Effector memory CD8-positive, alpha-beta T cell (primary cell): ENCODE results near the gene SDHC.

ENCODE experiments used
- ATAC-seq: fragments of 150-1000 bp; cut with Tn5 transposase; replicated peaks from 2 replicates; pipeline ENCODE4 v1.10.0; 2021; ENCODE audit warnings: mild to moderate bottlenecking, moderate library complexity
- DNase-seq, 3 experiments: peaks; one replicate each; pipeline ENCODE4 v3.0.0; 2021
- H3K27ac Mint-ChIP-seq, 2 donors: one replicate each; pipeline ENCODE4 v1.8.0; 2022; ENCODE audit warnings: mild to moderate bottlenecking in 2 of 2, mixed read lengths in 2 of 2, moderate library complexity in 2 of 2
- H3K27me3 Mint-ChIP-seq, 2 donors: one replicate each; pipeline ENCODE4 v1.8.0; 2022; ENCODE audit warnings: mixed read lengths in 2 of 2
- H3K36me3 Mint-ChIP-seq: one replicate; pipeline ENCODE4 v1.8.0; 2022; ENCODE audit warnings: mild to moderate bottlenecking, moderate library complexity, mixed read lengths; ENCODE audit not compliant: insufficient read depth
- H3K4me1 Mint-ChIP-seq, 2 donors: one replicate each; pipeline ENCODE4 v1.8.0; 2022; ENCODE audit warnings: low read depth in 2 of 2, mixed read lengths in 2 of 2
- H3K4me3 Mint-ChIP-seq, 2 donors: one replicate each; pipeline ENCODE4 v1.8.0; 2022; ENCODE audit warnings: mild to moderate bottlenecking in 2 of 2, mixed read lengths in 2 of 2, moderate library complexity in 2 of 2
- H3K9me3 Mint-ChIP-seq, 2 donors: one replicate each; pipeline ENCODE4 v1.8.0; 2022; ENCODE audit warnings: mixed read lengths in 2 of 2
- total RNA-seq, 9 experiments: gene quantifications; one replicate each; lab custom pipeline; 2026; lab: John Stamatoyannopoulos, UW

SDHC gene
- total RNA-seq: 16.8 to 34.1 (median 20.9) reads per million in 9 experiments

GRCh38 chr1:161314201-161314981 lies at the start of gene SDHC:
Gene SDHC (plus strand): TSS chr1:161314381. CDS start chr1:161314406, 25 bp downstream.
- Mint-ChIP-seq H3K36me3 (peaks cover 16% of the 10 kb centered on the region), H3K4me3 (peak within 1 kb of the TSS; percentile 93 to 95), H3K27me3 (no peaks in the 10 kb centered on the region), H3K4me1 (peaks cover 17 to 25% of the 10 kb centered on the region in 2 donors), H3K9me3 (no peaks in the 10 kb centered on the region), H3K27ac (peak within 1 kb of the TSS; percentile 99)
- ATAC-seq: peak; percentile 98
- DNase-seq: peak; percentile 87 to 90 (median 89)

- H3K27me3 Mint-ChIP-seq: peaks cover 46 to 56% of the 10 kb centered on the region in 2 donors
- no peaks in the 10 kb centered on the region for H3K4me1 Mint-ChIP-seq
- no peaks in the 10 kb centered on the region for H3K36me3 Mint-ChIP-seq
- ATAC-seq (no peak), DNase-seq (no peak)
- no peak overlapping the region for H3K27ac Mint-ChIP-seq
- H3K4me3 Mint-ChIP-seq: no peak overlapping the region
- H3K9me3 Mint-ChIP-seq: no peaks in the 10 kb centered on the region
These were observed 48.9 kb upstream of the SDHC start for GRCh38 chr1:161265305-161265704.

- Mint-ChIP-seq H3K4me3 (no peak overlapping the region), H3K4me1 (no peaks in the 10 kb centered on the region)
These were observed 48.0 kb upstream of the SDHC start for GRCh38 chr1:161266202-161266601.

GRCh38 chr1:161266836-161267235 lies 47.3 kb upstream of the SDHC start:
- no peak for DNase-seq
- no peaks in the 10 kb centered on the region for H3K9me3 Mint-ChIP-seq
- H3K27me3 Mint-ChIP-seq: peaks cover 36 to 46% of the 10 kb centered on the region in 2 donors

More at GRCh38 chr1:161266202-161266601, 48.0 kb upstream of the SDHC start:
- H3K9me3 Mint-ChIP-seq: no peaks in the 10 kb centered on the region
- DNase-seq (no peak), ATAC-seq (no peak)
- H3K36me3 Mint-ChIP-seq: no peaks in the 10 kb centered on the region
- H3K27ac Mint-ChIP-seq: no peak overlapping the region
- peaks cover 37 to 47% of the 10 kb centered on the region in 2 donors for H3K27me3 Mint-ChIP-seq

GRCh38 chr1:161267321-161267720 lies 46.9 kb upstream of the SDHC start:
- H3K4me1 Mint-ChIP-seq: no peaks in the 10 kb centered on the region
- DNase-seq (no peak), ATAC-seq (no peak)
- no peaks in the 10 kb centered on the region for H3K36me3 Mint-ChIP-seq
- H3K27me3 Mint-ChIP-seq: peaks cover 33 to 46% of the 10 kb centered on the region in 2 donors
- no peak overlapping the region for H3K4me3 Mint-ChIP-seq
- H3K9me3 Mint-ChIP-seq: no peaks in the 10 kb centered on the region
- no peak overlapping the region for H3K27ac Mint-ChIP-seq

More at GRCh38 chr1:161266836-161267235, 47.3 kb upstream of the SDHC start:
- Mint-ChIP-seq H3K36me3 (no peaks in the 10 kb centered on the region), H3K27ac (no peak overlapping the region), H3K4me1 (no peaks in the 10 kb centered on the region), H3K4me3 (no peak overlapping the region)
- no peak for ATAC-seq

GRCh38 chr1:161273402-161273801 lies 40.8 kb upstream of the SDHC start:
- DNase-seq (no peak), ATAC-seq (no peak)
- no peak overlapping the region for H3K4me3 Mint-ChIP-seq
- no peaks in the 10 kb centered on the region for H3K36me3 Mint-ChIP-seq
- H3K27ac Mint-ChIP-seq: no peak overlapping the region
- peaks cover 33 to 36% of the 10 kb centered on the region in 2 donors for H3K27me3 Mint-ChIP-seq
- H3K9me3 Mint-ChIP-seq: no peaks in the 10 kb centered on the region
- no peaks in the 10 kb centered on the region for H3K4me1 Mint-ChIP-seq

GRCh38 chr1:161274874-161275273 lies 39.3 kb upstream of the SDHC start:
- no peaks in the 10 kb centered on the region for H3K9me3 Mint-ChIP-seq
- no peak for ATAC-seq

GRCh38 chr1:161282991-161283390 lies 31.2 kb upstream of the SDHC start:
- H3K4me3 Mint-ChIP-seq: no peak overlapping the region
- H3K27me3 Mint-ChIP-seq: peaks cover 13 to 15% of the 10 kb centered on the region in 2 donors
- DNase-seq: no peak
- no peak for ATAC-seq
- H3K36me3 Mint-ChIP-seq: no peaks in the 10 kb centered on the region
- H3K4me1 Mint-ChIP-seq: no peaks in the 10 kb centered on the region
- H3K9me3 Mint-ChIP-seq: no peaks in the 10 kb centered on the region
- H3K27ac Mint-ChIP-seq: no peak overlapping the region

More at GRCh38 chr1:161274874-161275273, 39.3 kb upstream of the SDHC start:
- no peaks in the 10 kb centered on the region for H3K36me3 Mint-ChIP-seq
- no peak overlapping the region for H3K27ac Mint-ChIP-seq
- H3K4me1 Mint-ChIP-seq: no peaks in the 10 kb centered on the region
- DNase-seq: no peak
- peaks cover 33 to 36% of the 10 kb centered on the region in 2 donors for H3K27me3 Mint-ChIP-seq
- H3K4me3 Mint-ChIP-seq: no peak overlapping the region

- Mint-ChIP-seq H3K27me3 (peaks cover 13 to 15% of the 10 kb centered on the region in 2 donors), H3K4me1 (no peaks in the 10 kb centered on the region), H3K4me3 (no peak overlapping the region), H3K27ac (no peak overlapping the region), H3K36me3 (no peaks in the 10 kb centered on the region), H3K9me3 (no peaks in the 10 kb centered on the region)
- no peak for DNase-seq
- ATAC-seq: no peak
These were observed 29.1 kb upstream of the SDHC start for GRCh38 chr1:161285113-161285512.

GRCh38 chr1:161285521-161285920 lies 28.7 kb upstream of the SDHC start:
- ATAC-seq (no peak), DNase-seq (no peak)
- peaks cover 13 to 15% of the 10 kb centered on the region in 2 donors for H3K27me3 Mint-ChIP-seq
- H3K4me1 Mint-ChIP-seq: no peaks in the 10 kb centered on the region
- no peaks in the 10 kb centered on the region for H3K9me3 Mint-ChIP-seq
- no peaks in the 10 kb centered on the region for H3K36me3 Mint-ChIP-seq
- H3K27ac Mint-ChIP-seq: no peak overlapping the region
- no peak overlapping the region for H3K4me3 Mint-ChIP-seq

- Mint-ChIP-seq H3K27me3 (peaks cover 13 to 15% of the 10 kb centered on the region in 2 donors), H3K4me3 (no peak overlapping the region), H3K4me1 (peaks cover 0 to 1% of the 10 kb centered on the region in 2 donors), H3K9me3 (no peaks in the 10 kb centered on the region), H3K27ac (no peak overlapping the region), H3K36me3 (peaks cover 4% of the 10 kb centered on the region)
- ATAC-seq (no peak), DNase-seq (no peak)
These were observed 26.6 kb upstream of the SDHC start for GRCh38 chr1:161287482-161288054.

- Mint-ChIP-seq H3K9me3 (no peaks in the 10 kb centered on the region), H3K27ac (no peak overlapping the region), H3K4me3 (no peak overlapping the region)
These were observed 23.4 kb upstream of the SDHC start for GRCh38 chr1:161290779-161291178.

GRCh38 chr1:161297415-161297814 lies 16.8 kb upstream of the SDHC start:
- ATAC-seq: no peak

More at GRCh38 chr1:161290779-161291178, 23.4 kb upstream of the SDHC start:
- H3K36me3 Mint-ChIP-seq: peaks cover 4% of the 10 kb centered on the region
- DNase-seq (no peak), ATAC-seq (no peak)
- H3K27me3 Mint-ChIP-seq: peaks cover under 1 to 9% of the 10 kb centered on the region in 2 donors
- H3K4me1 Mint-ChIP-seq: peaks cover 0 to 1% of the 10 kb centered on the region in 2 donors

GRCh38 chr1:161298116-161298515 lies 16.1 kb upstream of the SDHC start:
- Mint-ChIP-seq H3K4me1 (no peaks in the 10 kb centered on the region), H3K9me3 (no peaks in the 10 kb centered on the region), H3K4me3 (no peak overlapping the region), H3K36me3 (peaks cover 7% of the 10 kb centered on the region), H3K27ac (no peak overlapping the region), H3K27me3 (no peaks in the 10 kb centered on the region)
- DNase-seq (no peak), ATAC-seq (no peak)

More at GRCh38 chr1:161297415-161297814, 16.8 kb upstream of the SDHC start:
- Mint-ChIP-seq H3K9me3 (no peaks in the 10 kb centered on the region), H3K27me3 (no peaks in the 10 kb centered on the region), H3K36me3 (peaks cover 7% of the 10 kb centered on the region), H3K27ac (no peak overlapping the region), H3K4me1 (no peaks in the 10 kb centered on the region), H3K4me3 (no peak overlapping the region)
- DNase-seq: no peak
